Heart left ventricle (tissue), 16 donors: ENCODE data around the gene PRIMPOL. TPM values are rescaled to one million over a fixed set of nuclear protein-coding genes. Genes with fewer than 3 reads are reported as not detected.

Source experiments
- ATAC-seq, 4 donors: fragments of 200-7000 bp; cut with Tn5 transposase; one replicate each; pipeline ENCODE4 v1.9.1; 2020 to 2022; ENCODE audit warnings: moderate library complexity in 4 of 4, mild to moderate bottlenecking in 3 of 4, moderate number of reproducible peaks in 1 of 4
- DNase-seq, 5 donors: peaks; one replicate each; pipeline ENCODE4 v3.0.0-alpha.2; 2020
- H3K27ac ChIP-seq, 12 donors: fragments of 200-600 bp; sonication (generic) in 4 of 12; one replicate each; pipeline versions ENCODE4 v1.5.0 to v1.8.0; 2016 to 2022; ENCODE audit warnings: mild to moderate bottlenecking in 2 of 12
- H3K27me3 ChIP-seq, 9 donors: fragments of 200-600 bp; sonication (generic) in 2 of 9; one replicate each; pipeline versions ENCODE4 v1.5.1 to v1.8.0; 2016 to 2022; ENCODE audit warnings: mild to moderate bottlenecking in 3 of 9
- H3K36me3 ChIP-seq, 9 donors: fragments of 200-600 bp; sonication (generic) in 2 of 9; one replicate each; pipeline versions ENCODE4 v1.5.0 to v1.8.0; 2018 to 2022; ENCODE audit warnings: mild to moderate bottlenecking in 2 of 9
- H3K4me1 ChIP-seq, 12 donors: fragments of 200-600 bp; sonication (generic) in 4 of 12; one replicate each; pipeline versions ENCODE4 v1.5.0 to v1.8.0; 2016 to 2022; ENCODE audit warnings: mild to moderate bottlenecking in 3 of 12
- H3K4me3 ChIP-seq, 12 donors: fragments of 200-600 bp; sonication (generic) in 4 of 12; one replicate each; pipeline versions ENCODE4 v1.5.0 to v1.8.0; 2017 to 2022; ENCODE audit warnings: mild to moderate bottlenecking in 9 of 12, moderate library complexity in 4 of 12
- H3K9me3 ChIP-seq, 12 donors: fragments of 200-600 bp; sonication (generic) in 4 of 12; one replicate each; pipeline versions ENCODE4 v1.5.0 to v1.8.0; 2016 to 2022; ENCODE audit warnings: mild to moderate bottlenecking in 1 of 12
- CTCF ChIP-seq, 12 donors: fragments of 200-600 bp; sonication (generic) in 4 of 12; IDR thresholded peaks; one replicate each; pipeline versions ENCODE4 v1.5.0 to v1.8.0; 2018 to 2022; ENCODE audit warnings: antibody characterized with exemption in 12 of 12, mild to moderate bottlenecking in 5 of 12
- POLR2A ChIP-seq, 2 donors: fragments of 450-650 bp; IDR thresholded peaks; one replicate each; pipeline ENCODE4 v1.6.1; 2017; ENCODE audit warnings: antibody characterized with exemption in 2 of 2, mild to moderate bottlenecking in 2 of 2, moderate library complexity in 2 of 2
- WGBS, 4 donors: extraction: QIAGEN DNeasy Blood & Tissue Kit in 2 of 4; methylation state at CpG; one replicate each; pipeline versions ENCODE4 v1.1.5 to v1.1.7; 2013 to 2018; 5-methylcytosine and 5-hydroxymethylcytosine counted together
- intact Hi-C, 10 donors: fragments of 100-400 bp; cut with DNase I; formaldehyde crosslinking; loops; one replicate each; pipeline versions ENCODE4 v1.11.1 to v1.14.2; 2022
- polyA plus RNA-seq, 2 donors: library from polyadenylated mRNA; stranded (reverse); fragments of 200-250 nt; gene quantifications; one replicate each; pipeline ENCODE4 v1.2.3, GENCODE V29; 2013
- total RNA-seq, 9 donors: library from RNA; depleted of rRNA in 2 of 9; stranded (reverse); fragments of >200 nt in 2 of 9; fragmentation: NEBNext Ultra II Directional in 3 of 9; extraction: Animal tissue kit (Norgen Biotek cat#: 25700) in 3 of 9; gene quantifications; one replicate each; pipeline versions ENCODE4 v1.1.0 to v1.2.4, GENCODE V29; 2016 to 2023
- donor health status: ischemic (EF 13 %, LVEDD 7.1; RV severe dilation, severe dysfunction).
- donor health status: healthy with polysubstance abuse.
- donor health status: DM: no; HTN: yes; CAD: no.
- donor health status: DM: no; HTN: no; CAD: no.
- donor health status: ischemic (EF 25% LVEDD 6.9; RV normal size, moderate dysfunction).
- donor health status: ischemic (EF 25% LVEDD 5.7; RV mildly dilated, moderate dysfunction).
- donor health status: healthy.
- donor health status: DM: yes; HTN: yes; CAD: no.
- donor health status: ischemic (EF 35%, LVEDD 5.7; RV mildly dilated, moderate dysfunction).
- donor health status: nonischemic (EF 11% LVEDD 7.7; RV severe dilation, severe dysfunction).
- donor health status: DM: yes; HTN: yes; CAD: no.
- donor health status: PGD.
- donor health status: ischemic (EF 29% LVEDD 5.4; RV normal size, mild dysfunction).
- donor health status: nonischemic (EF 23%, LVEDD 6.1; RV moderate dilation, normal function).

The PRIMPOL gene
- total and polyA plus RNA-seq, 11 donors = 5.2 to 24.8 (median 10.6) TPM

GRCh38 chr4:184635381-184635780, 14.2 kb upstream of the PRIMPOL start:
- no peak overlapping the region for H3K4me3 ChIP-seq
- H3K27ac ChIP-seq = no peak overlapping the region
- peaks cover 2 to 95% (median 77%) of the 10 kb centered on the region in 9 donors for H3K36me3 ChIP-seq
- TF ChIP-seq CTCF (IDR thresholded peaks at IDR 0.05) = no peak
- TF ChIP-seq POLR2A (IDR thresholded peaks at IDR 0.05) = no peak
- peaks cover 0 to 18% (median 10%) of the 10 kb centered on the region in 12 donors for H3K4me1 ChIP-seq
- ATAC-seq (no peak), DNase-seq (no peak)
- 60 to 78% (median 72%) methylated on average over 3 of the region's 3 CpGs for WGBS, 4 donors
- no peaks in the 10 kb centered on the region for H3K27me3 ChIP-seq
- H3K9me3 ChIP-seq = no peaks in the 10 kb centered on the region
- intact Hi-C loops = no loop called here

- DNase-seq (no peak), ATAC-seq (no peak)
- Histone ChIP-seq H3K9me3 (no peaks in the 10 kb centered on the region), H3K36me3 (peaks cover 2 to 88% (median 69%) of the 10 kb centered on the region in 9 donors), H3K27ac (no peak overlapping the region), H3K27me3 (no peaks in the 10 kb centered on the region), H3K4me1 (peaks cover 0 to 25% (median 15%) of the 10 kb centered on the region in 12 donors), H3K4me3 (no peak overlapping the region)
- no peak for TF ChIP-seq POLR2A (IDR thresholded peaks at IDR 0.05)
- TF ChIP-seq CTCF (IDR thresholded peaks at IDR 0.05) = no peak
- intact Hi-C loops = no loop called here
- 96 to 99% (median 97%) methylated on average over 4 of the region's 4 CpGs for WGBS, 4 donors
Observed at GRCh38 chr4:184636144-184636543, 13.4 kb upstream of the PRIMPOL start.

- no peak for DNase-seq
- WGBS, 4 donors = 86 to 98% (median 90%) methylated on average over 4 of the region's 4 CpGs
- H3K27ac ChIP-seq = no peak overlapping the region
- ATAC-seq = no peak
- TF ChIP-seq POLR2A (IDR thresholded peaks at IDR 0.05) (no peak), CTCF (IDR thresholded peaks at IDR 0.05) (no peak)
- no peaks in the 10 kb centered on the region for H3K27me3 ChIP-seq
- intact Hi-C loops = no loop called here
- H3K4me3 ChIP-seq = no peak overlapping the region
- H3K9me3 ChIP-seq = no peaks in the 10 kb centered on the region
- H3K4me1 ChIP-seq = peaks cover 0 to 25% (median 16%) of the 10 kb centered on the region in 12 donors
- peaks cover 2 to 80% (median 62%) of the 10 kb centered on the region in 9 donors for H3K36me3 ChIP-seq
Observed at GRCh38 chr4:184636897-184637296, 12.6 kb upstream of the PRIMPOL start.

GRCh38 chr4:184641022-184641421, 8.5 kb upstream of the PRIMPOL start:
- peaks cover 0 to 55% (median 42%) of the 10 kb centered on the region in 12 donors for H3K4me1 ChIP-seq
- TF ChIP-seq POLR2A (IDR thresholded peaks at IDR 0.05) = no peak
- TF ChIP-seq CTCF (IDR thresholded peaks at IDR 0.05) = no peak
- intact Hi-C loops = loop anchor here in 7 of 10 donors (10.0 kb wide), 8 partner anchors 94 to 376 kb away; partner anchors contain the start of genes IRF2 (in 3 of the 7), ACSL1 (in 1 of the 7) and CENPU (in 1 of the 7)

More at GRCh38 chr4:184641022-184641421, 8.5 kb upstream of the PRIMPOL start:
- peaks cover 0 to 69% (median 24%) of the 10 kb centered on the region in 9 donors for H3K36me3 ChIP-seq
- DNase-seq (no peak), ATAC-seq (no peak)
- no peak overlapping the region for H3K4me3 ChIP-seq
- H3K27ac ChIP-seq = no peak overlapping the region
- 87 to 93% (median 89%) methylated on average over 3 of the region's 3 CpGs for WGBS, 4 donors
- H3K9me3 ChIP-seq = no peaks in the 10 kb centered on the region
- no peaks in the 10 kb centered on the region for H3K27me3 ChIP-seq
